HG03571 (cell line): Measurements from ENCODE around the gene TCP10L.
"Not testable (repeated sequence)": the region's sequence is repeated elsewhere in the genome, so short reads cannot be mapped to it uniquely, and the experiment has no call there.

Source experiments
- ATAC-seq: cut with Tn5 transposase; IDR thresholded peaks from one replicate; pipeline ENCODE4 v1.9.1; 2021; ENCODE audit not compliant: unreplicated experiment

TCP10L gene

GRCh38 chr21:32558106-32558505 is 27.2 kb downstream of the TCP10L start:
- no peak for ATAC-seq

- ATAC-seq, result no peak
Measured at GRCh38 chr21:32554832-32555638, 30.3 kb downstream of the TCP10L start.

DNA sequence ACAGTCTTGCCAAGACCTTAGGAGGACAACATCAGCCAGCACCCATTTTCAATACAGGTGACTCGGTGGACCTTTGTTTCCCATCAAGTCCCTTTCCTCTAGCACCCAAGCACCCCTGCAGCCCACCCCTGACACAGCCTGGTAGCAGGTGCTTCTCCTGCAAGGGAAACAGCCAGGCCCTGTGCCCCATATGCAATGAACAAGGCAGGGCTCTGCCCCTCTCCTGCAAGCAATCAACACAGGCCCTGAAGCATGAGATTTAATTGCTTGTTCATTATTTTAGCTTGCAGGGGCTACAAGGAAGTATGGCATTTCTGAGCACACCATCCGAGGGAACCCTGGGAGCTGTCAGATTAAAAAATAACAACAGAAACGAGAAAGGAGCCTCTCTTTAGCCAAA is 35.4 kb downstream of the TCP10L start:
- ATAC-seq, result no peak

- no peak for ATAC-seq
Measured at GRCh38 chr21:32549440-32549839, 35.9 kb downstream of the TCP10L start.

- ATAC-seq, result no peak
Measured at GRCh38 chr21:32548978-32549377, 36.3 kb downstream of the TCP10L start.

- no peak for ATAC-seq
Measured at GRCh38 chr21:32547018-32547417, 38.3 kb downstream of the TCP10L start.

- no peak for ATAC-seq
Measured at GRCh38 chr21:32545948-32546441, 39.3 kb downstream of the TCP10L start.

- ATAC-seq, result no peak
Measured at GRCh38 chr21:32544697-32545096, 40.6 kb downstream of the TCP10L start.

DNA sequence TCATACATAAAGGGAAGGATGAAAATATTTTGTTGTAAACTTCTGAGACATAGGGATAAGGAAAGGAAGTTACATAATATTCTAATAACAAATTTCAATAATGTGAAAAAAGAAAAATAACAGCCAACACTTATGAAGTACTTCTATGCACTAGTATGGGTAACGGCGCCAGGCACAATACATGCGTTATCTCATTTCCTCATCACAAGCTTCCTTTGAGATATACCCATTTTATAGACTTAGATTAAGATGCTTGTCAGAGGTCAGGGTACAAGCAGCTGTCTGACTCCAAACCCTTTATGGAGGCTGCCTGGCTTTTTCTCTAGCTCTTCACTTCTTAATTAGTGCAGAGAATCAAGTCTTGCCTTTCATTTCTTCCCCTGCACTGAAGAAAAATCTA is 41.3 kb downstream of the TCP10L start:
- no peak for ATAC-seq

DNA sequence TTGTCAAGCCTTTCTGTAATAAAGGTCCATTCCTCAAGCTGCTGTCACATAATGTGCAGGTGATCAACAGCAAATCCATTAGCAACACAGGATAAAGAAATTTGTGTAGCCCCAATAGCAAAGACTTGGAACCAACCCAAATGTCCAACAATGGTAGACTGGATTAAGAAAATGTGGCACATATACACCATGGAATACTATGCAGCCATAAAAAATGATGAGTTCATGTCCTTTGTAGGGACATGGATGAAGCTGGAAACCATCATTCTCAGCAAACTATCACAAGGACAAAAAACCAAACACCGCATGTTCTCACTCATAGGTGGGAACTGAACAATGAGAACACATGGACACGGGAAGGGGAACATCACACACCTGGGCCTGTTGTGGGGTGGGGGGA is 42.3 kb downstream of the TCP10L start:
- not testable (repeated sequence) for ATAC-seq

DNA sequence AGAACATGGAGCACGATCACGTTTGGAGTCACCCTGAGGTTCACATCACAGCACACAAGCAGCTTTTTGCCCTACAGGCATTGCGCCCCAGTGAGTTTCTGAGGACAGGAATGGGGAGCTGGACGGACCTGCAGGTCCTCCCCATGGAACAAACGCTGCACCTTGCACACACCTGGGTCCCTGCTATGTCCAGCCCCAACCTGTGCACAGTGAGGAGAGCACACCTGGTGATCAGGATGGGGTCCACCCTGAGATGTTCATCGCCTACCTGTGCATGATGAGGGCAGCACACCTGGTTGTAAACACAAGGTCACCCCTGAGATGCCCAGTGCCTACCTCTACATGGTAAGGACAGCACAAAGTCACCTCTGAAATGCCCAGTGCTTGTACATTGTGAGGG is 45.9 kb downstream of the TCP10L start:
- ATAC-seq, result no peak

GRCh38 chr21:32538147-32538792 is 47.1 kb downstream of the TCP10L start:
- ATAC-seq, result no peak

DNA sequence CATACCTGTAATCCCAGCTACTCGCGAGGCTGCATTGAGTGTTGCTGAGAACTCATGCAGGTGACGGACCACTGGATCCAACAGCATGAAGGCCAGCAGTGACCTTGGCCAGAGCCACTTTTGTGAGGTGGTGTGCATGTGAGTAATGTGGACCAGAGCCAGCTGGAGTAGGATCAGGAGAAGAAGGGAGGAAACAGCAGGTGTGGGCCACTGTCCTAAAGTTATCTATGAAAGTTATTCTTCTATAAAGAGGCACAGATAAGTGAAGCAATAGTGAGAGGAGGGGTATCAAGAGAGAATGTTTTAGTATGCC is 47.8 kb downstream of the TCP10L start:
- ATAC-seq, result no peak

GRCh38 chr21:32535612-32536011 is 49.7 kb downstream of the TCP10L start:
- ATAC-seq, result no peak

- ATAC-seq, result no peak
Measured at GRCh38 chr21:32534113-32534512, 51.2 kb downstream of the TCP10L start.

- ATAC-seq, result no peak
Measured at GRCh38 chr21:32533611-32534010, 51.7 kb downstream of the TCP10L start.

- no peak for ATAC-seq
Measured at GRCh38 chr21:32533053-32533452, 52.3 kb downstream of the TCP10L start.

DNA sequence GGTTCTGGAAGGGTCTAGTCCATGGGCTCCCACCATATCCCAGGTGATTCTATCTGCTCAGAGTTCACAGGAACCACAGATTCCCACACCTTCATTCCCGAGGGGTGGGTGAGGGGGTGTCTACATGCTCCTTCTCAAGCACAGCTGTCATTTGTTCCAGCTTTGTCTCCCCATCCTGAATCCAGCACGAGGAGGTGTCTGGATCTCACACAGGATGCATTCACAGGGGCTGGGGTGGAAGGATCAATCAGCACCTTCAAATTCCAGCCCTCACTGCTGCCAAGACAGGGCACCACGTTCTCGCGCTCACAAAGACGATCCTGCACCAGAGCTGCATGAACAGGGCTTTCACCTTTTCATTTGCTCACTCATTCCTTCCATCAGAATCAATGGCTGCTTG is 52.7 kb downstream of the TCP10L start:
- ATAC-seq, result no peak

DNA sequence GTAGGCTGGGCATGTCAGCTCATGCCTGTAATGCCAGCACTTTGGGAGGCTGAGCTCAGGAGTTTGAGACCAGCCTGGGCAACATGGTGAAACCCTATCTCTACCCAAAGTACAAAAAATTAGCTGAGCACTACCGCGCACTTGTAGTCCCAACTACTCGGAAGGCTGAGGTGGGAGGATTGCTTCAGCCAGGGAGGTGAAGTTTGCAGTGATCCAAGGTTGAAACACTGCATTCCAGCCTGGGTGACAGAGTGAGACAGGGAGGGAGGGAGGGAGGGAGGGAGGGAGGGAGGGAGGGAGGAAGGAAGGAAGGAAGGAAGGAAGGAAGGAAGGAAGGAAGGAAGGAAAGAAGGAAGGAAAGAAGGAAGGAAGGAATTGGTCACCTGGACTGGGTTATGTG is 53.8 kb downstream of the TCP10L start:
- not testable (repeated sequence) for ATAC-seq

- ATAC-seq, result not testable (repeated sequence)
Measured at GRCh38 chr21:32530809-32531208, 54.5 kb downstream of the TCP10L start.

- no peak for ATAC-seq
Measured at GRCh38 chr21:32529679-32530078, 55.6 kb downstream of the TCP10L start.

DNA sequence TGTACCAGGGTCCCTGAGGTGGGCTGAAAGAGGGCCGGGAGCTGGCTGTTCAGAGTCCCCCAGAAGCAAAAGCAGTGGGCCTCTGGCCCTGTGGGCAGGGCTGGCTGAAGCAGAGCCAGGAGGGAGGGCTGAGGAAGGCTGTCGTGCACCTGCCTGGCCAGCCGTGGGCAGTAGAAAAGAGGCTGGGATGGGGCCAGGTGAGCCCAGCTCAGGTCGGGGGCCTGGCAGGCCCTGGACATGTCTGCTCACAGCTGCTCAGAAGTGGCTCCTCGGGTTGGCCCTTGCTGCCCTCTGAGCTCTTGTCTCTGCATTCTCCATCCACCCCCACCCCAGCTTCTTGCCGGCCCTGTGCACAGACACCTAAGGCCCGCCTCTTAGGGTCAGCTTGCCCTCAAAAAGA is 60.0 kb downstream of the TCP10L start:
- no peak for ATAC-seq
